NCI-H524 (cell line): ENCODE results near the gene SMARCAL1.
"Not testable (repeated sequence)": the region's sequence is repeated elsewhere in the genome, so short reads cannot be mapped to it uniquely, and the experiment has no call there.

ENCODE experiments used
- DNase-seq, 2 experiments: peaks; one replicate each; lab custom pipeline; 2025; lab: John Stamatoyannopoulos, UW

SMARCAL1 gene

GRCh38 chr2:216501854-216502253 lies 89.6 kb downstream of the SMARCAL1 start:
- no peak for DNase-seq

- no peak for DNase-seq
Measured at GRCh38 chr2:216502381-216503158, 90.3 kb downstream of the SMARCAL1 start.

- no peak for DNase-seq
Measured at GRCh38 chr2:216503159-216503629, 90.9 kb downstream of the SMARCAL1 start.

GRCh38 chr2:216503697-216504375 lies 91.6 kb downstream of the SMARCAL1 start:
- DNase-seq = no peak

- DNase-seq = no peak
Measured at GRCh38 chr2:216504376-216504762, 92.1 kb downstream of the SMARCAL1 start.

GRCh38 chr2:216505133-216506106 lies 93.1 kb downstream of the SMARCAL1 start:
- no peak for DNase-seq

GRCh38 chr2:216507220-216508160 lies 95.2 kb downstream of the SMARCAL1 start:
- no peak for DNase-seq

GRCh38 chr2:216508229-216508628 lies 95.9 kb downstream of the SMARCAL1 start:
- DNase-seq = no peak

- DNase-seq = peak in 1 of 2 experiments; percentile 73
Measured at GRCh38 chr2:216516730-216517350, 104.6 kb downstream of the SMARCAL1 start.

GRCh38 chr2:216517447-216518225 lies 105.4 kb downstream of the SMARCAL1 start:
- peak in 1 of 2 experiments; percentile 44 for DNase-seq

GRCh38 chr2:216518566-216519119 lies 106.4 kb downstream of the SMARCAL1 start:
- not testable (repeated sequence) for DNase-seq

GRCh38 chr2:216519154-216519762 lies 107.0 kb downstream of the SMARCAL1 start:
- peak; percentile 67 to 88 for DNase-seq

GRCh38 chr2:216520112-216520511 lies 107.8 kb downstream of the SMARCAL1 start:
- DNase-seq = no peak

- no peak for DNase-seq
Measured at GRCh38 chr2:216522892-216523502, 110.7 kb downstream of the SMARCAL1 start.

- no peak for DNase-seq
Measured at GRCh38 chr2:216525972-216526371, 113.7 kb downstream of the SMARCAL1 start.

GRCh38 chr2:216526939-216527338 lies 114.7 kb downstream of the SMARCAL1 start:
- DNase-seq = no peak

GRCh38 chr2:216527600-216527999 lies 115.3 kb downstream of the SMARCAL1 start:
- DNase-seq = no peak

- DNase-seq = no peak
Measured at GRCh38 chr2:216532562-216532961, 120.3 kb downstream of the SMARCAL1 start.
